Stimulated activated CD4-positive, alpha-beta T cell treated with anti-CD3 and anti-CD28 coated beads, Interleukin-4, amount 100 ng/mL, for 24 hours (primary cell): ENCODE measurements around the gene CTNND2.

Experiments
- DNase-seq: peaks from one replicate; pipeline ENCODE4 v3.0.0-alpha.2; 2020

Gene CTNND2

DNA sequence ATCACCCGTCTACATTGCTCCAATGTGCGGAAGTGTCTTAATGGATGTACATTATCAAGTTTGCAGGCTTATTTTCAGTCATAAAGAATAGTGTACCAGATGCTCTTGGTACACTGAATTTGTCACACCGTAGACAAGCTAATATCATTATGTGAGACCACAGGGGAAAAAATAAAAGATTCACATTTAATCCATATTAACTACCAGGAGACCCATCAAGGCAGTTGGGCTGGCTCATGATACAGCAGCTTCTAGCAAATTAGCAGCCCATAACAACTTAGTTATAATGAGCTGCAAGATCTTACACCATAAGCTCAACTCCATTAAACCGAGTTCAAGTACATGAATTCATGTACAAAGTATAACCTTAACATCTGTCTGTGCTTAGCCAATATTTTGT is 324.9 kb downstream of the CTNND2 start:
- no peak for DNase-seq

DNA sequence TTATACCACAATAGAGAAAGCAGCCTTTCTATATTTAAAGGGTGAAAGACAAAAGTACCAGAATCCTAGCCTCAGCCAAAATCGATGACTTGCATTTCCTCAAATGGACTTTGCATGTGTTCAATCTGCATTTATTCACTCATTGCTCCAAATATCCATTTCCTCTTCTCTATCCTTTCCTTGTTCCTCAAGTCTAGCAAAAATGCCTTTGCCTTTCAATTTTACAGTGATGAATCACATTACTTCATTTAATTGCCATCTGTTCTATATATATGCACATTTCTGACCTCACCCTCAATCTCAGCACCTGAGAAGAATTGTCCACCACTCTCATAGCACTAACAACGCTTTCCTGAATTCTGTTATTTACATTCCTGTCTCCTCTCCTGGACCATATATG is 329.5 kb downstream of the CTNND2 start:
- DNase-seq, result no peak

DNA sequence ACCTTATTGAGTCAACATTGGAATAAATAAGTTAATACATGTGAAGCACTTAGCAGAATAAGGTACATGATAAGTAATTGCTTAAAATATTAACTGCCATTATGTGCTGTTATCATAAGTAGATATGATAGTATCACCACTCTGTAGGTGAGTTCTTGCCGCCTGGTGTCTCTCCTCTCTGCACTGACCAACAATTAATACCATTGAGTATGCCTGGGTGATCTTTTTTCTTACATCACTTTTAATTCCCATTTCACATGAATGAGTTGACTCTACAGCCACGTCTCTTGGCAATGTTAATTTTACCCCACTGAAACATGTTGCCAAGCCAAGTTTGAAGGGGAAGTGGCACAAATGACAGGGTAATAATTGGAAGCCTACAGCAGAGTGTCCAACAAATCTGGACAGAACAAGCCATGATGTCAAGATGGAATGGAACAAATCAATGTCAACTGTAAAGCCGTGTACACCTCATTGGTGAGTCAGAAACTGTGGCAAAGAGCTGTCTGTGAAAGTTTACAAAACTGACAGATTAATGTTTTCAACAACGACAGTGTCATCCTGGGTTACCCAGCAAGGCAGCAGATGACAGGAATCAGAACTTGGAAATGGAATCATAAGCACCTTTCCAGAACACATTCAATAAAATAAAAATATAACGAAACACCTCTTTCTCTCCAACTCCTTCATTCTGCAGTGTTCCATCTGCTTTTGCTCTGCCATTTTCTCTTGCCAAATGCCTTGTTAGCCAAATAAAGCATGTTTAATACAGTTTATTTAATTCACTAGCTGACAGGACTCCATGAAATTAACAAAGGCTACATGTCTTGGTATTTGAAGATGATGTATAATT is 330.9 kb downstream of the CTNND2 start:
- DNase-seq, result no peak

DNA sequence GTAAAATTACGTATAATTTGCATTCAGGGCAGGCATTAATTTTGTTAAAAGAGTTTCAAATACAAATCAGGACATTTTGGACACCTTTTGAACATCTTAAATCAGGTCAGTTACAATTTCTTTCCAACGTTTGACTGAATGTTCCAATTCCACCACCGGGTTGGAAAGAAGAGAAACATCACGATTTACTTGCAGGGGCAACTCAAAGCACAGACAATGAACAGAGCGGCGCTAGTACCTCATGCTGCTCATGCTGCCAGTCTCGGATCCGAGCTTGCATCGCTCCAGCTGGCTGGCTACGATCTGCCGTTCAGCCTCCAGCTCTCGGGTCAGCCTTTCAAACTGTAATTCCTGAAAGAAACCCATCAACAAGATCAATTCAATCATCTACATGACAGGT is 339.5 kb downstream of the CTNND2 start:
- DNase-seq, result no peak

DNA sequence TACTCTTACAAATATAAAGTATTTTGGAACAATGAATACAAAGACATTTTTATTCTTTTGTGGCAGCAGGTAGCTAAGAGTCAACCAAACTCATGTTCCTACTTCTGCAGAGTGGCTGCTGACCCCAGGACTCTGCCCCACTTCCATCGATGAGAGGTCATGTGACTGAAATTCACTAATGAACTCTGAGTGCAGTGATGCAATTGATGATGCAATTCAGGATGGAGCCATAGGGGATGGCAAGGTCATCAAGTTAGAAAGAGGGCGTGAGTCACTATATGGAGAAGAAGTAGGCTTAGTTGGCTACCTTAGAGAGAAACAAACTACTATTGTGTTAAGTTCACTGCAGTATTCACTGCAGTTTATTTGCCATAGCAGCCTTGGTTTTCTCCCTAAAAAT is 340.4 kb downstream of the CTNND2 start:
- no peak for DNase-seq

DNA sequence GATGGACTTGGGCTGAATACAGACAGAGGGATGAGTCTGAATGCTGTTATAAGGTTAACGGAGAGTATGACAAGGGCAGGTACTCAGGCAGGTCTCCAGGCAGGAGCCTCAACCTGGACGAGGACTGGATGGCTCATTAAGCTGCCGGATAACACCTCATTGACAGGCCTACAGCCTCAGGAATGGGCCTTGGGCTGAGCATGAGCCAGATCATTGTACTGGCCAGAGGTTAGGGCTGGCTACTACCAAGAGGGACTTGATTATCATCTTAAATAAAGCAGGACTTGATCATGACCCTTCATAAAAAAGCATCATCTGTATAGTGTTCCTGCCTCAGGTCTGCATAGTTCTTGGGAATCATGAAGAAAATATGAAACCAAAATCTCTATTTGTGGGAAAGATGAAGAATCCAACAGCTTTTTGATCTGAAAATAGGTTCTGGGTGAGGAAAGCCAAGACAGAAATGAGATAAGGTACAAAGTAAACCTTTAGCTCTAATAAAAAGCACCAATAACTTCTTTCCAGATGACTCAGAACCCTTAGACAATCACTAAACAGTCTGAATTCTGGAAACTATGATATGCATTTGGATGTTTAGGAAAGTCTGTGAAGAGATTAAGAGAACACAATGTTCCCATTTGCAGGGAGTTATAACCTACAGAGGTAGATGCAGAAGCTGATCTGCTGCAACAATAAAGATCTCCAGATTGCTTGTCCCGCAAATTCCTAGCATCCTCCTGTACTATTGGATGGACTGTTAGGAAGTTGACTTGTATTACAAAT is 343.1 kb downstream of the CTNND2 start:
- DNase-seq, result no peak

DNA sequence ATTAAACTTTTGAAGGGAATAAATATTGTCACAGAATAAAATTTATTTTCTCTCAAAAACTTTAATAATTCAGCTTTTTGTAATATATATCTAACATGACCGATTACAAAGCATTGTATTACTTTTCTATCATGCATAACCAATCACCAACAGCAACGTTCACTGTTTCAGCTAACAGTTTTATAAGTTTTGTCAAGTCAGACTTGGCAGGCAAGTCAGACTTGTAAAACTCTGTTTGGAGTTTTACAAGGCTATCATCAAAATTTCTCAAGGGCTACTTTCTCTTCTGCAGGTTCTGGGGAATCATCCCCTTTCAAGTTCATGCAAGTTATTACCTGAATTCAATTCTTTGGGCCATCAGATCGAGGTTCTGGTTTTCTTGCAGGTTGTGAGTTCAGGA is 347.2 kb downstream of the CTNND2 start:
- DNase-seq, result no peak

DNA sequence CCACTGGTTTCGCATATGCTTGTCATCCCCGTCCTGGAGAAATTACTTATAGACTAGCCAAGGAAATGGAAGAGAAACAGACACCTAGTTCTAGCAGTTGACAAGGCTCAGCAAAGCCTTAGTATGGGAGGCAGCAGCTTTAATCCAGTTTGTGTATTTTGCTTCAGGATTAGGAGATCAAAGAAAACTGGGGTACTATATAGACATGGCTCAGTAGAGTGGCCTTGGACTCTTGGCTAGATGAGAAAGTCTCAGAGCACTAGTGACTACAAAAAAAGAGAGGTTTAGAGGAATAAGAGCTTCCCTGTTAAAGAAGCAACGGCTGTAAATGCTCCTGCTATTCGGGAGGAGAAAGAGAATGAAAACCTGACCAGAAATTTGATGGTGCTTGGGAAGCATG is 349.1 kb downstream of the CTNND2 start:
- DNase-seq, result no peak

DNA sequence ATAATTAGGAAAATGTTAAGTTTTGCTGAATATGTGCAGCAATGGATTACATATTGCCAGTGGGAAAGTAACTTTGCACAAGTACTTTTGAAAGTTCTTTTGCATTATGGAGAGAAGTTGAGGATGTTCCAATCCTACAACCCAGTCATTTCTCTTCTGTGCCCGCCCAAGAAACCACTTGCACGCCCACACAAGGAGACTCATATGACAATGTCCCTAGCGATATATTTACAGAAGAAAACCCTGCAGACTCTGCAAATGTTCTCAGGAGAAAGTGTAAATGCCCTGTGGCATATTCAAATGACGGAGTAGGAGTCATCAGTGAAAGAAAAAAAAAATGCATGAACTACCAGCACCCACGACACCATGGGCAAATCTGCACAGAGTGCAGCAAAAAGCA is 356.5 kb downstream of the CTNND2 start:
- no peak for DNase-seq

DNA sequence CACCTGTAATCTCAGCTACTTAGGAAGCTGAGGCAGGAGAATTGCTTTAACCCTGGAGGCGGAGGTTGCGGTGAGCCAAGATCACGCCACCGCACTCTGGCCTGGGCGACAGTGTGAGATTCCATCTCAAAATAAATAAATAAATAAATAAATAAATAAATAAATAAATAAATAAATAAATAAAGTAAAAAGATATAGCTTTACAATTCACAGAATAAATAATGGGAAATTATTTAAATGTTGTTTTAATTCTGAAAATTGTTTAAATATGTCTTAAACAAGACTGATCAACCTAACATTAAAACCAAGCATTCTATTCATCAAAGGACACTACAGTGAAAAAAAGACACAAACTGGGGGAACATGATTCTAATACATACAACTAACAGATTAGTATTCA is 357.1 kb downstream of the CTNND2 start:
- no peak for DNase-seq

DNA sequence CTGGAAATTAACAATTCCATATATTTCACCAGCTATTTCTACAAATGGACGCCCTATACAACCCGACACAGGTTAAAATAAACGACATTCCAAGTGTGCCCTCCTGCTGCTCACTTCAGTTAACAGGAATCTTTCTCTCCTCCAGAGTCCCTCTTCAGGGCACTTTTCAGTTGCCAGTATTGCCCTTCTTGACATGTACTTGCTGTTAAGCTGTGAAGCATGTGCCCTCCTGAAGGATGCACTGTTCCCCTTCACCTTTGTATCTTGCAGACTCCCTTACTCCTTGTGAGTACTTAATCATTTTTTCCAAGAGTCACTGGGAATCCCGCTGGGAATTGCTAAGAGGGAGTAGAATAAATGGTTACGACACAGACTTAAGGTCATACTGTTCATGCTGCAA is 364.1 kb downstream of the CTNND2 start:
- DNase-seq, result no peak

DNA sequence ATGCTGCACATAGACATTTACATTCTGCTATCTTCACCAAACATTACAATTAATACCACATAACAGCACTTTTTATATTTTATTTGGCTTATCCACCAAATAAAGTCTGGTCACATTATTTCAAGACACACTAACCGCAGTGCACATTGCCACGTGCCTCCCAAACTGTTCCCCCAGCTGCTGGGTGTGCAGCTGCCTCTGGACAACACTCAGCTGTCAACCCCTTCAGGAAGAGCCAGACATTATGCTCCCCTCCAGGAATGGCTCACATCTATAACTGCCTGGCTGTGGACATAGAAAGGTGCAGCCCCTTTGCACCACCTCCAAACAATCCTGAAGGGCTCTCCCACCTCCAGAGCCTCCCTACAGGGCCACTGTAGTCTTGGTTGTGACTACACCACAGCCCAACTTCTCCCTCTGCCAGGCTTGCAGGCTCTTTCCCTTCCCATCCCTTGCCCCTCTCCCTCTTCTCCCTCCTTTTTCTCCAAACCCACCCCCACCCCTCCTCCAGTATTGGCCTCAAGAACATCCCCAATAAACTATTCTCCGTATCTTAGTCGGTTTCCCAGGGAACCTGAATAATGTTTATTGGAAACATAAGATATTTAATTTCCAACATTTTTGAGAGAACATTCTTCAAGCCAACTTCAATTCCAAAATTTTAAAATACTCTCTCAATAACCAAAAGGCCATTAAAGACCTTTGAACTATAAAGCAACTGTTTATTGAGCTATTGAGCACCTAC is 372.3 kb downstream of the CTNND2 start:
- DNase-seq, result no peak

DNA sequence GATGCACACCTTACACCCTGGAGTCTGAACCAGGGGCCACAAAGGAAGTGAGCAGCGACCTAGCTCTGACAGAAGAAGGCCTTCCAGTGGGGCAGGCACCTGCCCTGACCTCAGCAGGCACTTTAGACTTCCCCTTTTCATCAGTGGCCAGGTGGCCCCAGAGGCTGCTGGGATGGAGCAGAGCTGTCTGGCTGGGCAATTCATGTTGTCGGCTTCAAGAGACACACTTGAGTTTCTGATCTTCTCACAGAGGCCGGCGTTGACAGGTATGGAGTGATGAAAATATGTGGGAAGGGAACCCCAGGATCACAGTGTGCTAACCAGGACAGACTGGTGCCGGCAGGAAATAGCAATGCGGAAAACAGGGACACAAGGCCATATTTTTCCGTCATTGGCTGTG is 375.5 kb downstream of the CTNND2 start:
- no peak for DNase-seq

DNA sequence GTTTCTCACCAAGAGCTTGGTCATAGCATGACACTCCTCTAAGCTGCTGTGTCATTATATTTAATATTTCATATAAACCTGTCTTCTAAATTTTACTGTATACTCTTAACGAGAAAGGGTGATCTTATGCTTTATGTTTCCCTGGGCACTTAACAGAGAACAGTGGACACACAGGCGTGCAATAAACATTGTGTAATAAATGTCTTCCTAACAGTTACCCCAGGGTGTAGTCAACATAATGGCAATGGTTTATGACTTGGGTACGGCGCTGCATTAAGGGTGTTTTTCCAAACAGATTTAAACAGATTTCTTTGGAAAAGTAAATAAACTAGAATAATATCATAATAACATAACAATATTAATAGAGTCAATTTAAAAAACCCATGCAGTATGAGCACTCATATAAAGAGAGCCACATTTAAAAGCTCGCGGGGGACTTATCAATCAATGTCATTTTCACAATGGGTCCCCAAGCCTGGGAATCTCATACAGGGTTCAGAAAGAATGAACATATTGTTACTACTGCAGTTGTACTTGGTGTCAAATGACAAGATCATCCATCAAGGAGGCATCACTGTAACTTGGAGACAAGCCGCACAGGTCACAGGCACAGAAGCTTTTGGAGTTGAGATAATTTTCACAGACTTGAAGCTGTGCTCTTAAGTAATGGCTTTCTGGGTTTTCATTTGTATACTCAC is 376.4 kb downstream of the CTNND2 start:
- DNase-seq, result no peak

DNA sequence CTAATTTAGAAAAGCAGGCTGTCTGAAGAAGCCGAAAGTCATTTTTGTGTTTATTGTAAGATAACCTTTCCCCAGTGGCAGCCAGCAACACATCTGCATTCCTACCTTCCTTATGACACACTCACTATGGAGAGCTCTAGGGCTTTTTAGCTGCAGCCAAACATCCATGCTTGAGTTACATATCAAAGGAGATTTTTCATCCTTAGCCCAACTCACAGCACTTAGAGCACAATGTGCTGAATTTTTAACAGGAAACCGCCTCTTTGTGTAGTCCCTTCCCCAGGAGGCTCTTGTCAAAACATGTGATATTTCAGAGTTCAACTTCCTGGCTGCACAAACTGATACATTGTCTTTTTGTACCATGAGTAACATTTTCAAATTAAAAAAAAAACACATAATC is 379.2 kb downstream of the CTNND2 start:
- DNase-seq, result no peak

DNA sequence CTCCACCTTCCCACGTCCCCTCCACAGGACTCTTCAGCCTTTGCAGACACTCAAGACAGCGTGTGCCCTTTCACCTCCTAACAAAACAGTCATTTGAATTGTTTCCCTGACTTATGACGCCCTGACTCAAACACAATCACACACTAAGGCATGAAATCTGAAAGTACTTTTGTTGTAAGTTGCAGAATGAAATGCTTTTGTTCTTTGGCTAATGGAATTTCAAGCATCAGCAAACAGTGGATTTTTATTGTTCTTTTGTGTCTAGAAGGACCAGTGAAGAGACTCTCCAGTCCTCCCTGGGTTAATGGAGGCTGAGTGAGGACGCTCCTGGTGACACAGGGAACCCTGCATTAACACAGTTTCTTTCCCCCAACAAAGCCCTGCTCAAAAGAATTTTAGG is 380.1 kb downstream of the CTNND2 start:
- no peak for DNase-seq

DNA sequence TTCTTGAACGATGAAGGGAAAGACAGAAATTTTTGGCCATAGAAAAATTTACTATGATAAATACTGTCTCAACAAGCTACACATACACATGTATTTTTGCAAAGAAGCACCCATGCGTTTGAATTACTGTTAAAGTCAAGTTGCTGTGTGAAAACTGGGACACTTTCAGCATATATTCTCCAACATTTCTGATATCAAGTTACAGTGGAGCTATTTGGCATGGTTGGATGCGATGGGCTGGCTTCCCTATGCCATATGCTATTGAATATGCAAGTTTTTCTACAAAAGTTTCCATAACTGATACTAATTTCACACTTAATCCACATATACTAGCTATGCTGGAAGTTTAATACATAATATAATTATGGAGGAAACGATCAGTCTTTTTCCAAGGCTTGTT is 381.4 kb downstream of the CTNND2 start:
- no peak for DNase-seq

DNA sequence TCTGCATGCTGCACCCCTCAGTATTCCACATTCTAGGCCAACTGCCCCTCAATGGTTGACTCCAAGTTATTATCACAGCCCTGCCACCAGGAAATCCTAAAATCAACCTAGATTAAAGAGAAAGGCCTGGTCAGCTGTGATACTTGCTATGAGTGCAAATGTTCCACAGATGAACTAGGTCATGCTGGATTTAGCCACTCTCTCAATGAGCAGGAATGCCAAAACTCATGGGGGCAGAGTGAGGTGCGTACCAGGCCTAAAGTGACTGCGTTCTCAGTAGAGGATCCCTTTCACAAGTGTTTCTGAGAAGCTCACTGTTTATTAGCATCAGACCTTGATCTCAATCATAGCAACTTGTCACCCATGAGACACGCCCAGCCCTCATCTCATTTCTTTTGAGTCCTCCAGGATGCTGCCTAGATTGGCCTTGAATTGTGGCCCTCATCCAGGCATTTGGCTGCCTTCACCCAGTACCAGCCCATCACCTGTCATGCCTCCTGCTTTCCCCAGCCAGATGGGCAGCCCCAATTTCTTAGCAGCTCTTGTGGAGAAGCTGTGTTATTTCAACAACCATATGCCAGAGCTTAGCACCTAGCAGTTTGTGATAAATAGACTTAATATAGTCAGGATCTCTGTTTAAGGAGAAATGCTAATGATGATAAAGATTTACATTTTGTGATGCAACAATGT is 383.9 kb downstream of the CTNND2 start:
- no peak for DNase-seq

DNA sequence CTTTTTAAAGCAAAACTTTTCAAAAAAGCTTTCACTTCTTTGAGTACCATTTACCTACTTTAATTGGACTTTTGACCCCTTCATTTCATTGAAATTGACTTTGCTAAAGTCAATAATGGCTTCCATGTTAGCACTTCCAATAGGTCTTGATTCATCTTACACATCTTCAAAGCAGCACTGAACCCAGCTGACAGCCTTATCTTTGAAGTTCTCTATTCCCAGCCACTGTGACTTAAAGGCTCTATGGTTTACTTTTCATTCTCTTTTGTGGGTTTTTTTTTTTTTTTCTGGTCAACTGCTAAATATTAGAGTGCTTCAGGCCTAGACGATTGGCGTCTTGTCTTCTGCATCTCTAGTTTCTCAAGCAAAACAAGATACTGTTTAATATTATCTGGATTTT is 385.0 kb downstream of the CTNND2 start:
- DNase-seq, result no peak

DNA sequence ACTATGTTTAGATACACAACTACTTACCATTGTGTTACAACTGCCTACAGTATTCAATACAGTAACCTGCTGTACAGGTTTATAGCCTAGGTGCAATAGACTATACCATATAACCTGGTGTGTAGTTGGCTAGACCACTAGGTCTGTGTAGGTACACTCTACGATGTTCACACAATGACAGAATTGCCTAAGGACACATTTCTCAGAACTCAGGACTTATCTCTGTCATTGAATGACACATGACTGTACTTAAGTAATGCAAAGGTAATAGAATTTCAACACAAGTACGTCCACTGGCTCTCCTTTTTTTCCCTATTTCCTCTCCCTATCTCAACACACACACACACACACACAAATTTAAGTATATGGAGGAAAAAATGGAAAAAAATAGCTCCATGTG is 385.6 kb downstream of the CTNND2 start:
- DNase-seq, result no peak

DNA sequence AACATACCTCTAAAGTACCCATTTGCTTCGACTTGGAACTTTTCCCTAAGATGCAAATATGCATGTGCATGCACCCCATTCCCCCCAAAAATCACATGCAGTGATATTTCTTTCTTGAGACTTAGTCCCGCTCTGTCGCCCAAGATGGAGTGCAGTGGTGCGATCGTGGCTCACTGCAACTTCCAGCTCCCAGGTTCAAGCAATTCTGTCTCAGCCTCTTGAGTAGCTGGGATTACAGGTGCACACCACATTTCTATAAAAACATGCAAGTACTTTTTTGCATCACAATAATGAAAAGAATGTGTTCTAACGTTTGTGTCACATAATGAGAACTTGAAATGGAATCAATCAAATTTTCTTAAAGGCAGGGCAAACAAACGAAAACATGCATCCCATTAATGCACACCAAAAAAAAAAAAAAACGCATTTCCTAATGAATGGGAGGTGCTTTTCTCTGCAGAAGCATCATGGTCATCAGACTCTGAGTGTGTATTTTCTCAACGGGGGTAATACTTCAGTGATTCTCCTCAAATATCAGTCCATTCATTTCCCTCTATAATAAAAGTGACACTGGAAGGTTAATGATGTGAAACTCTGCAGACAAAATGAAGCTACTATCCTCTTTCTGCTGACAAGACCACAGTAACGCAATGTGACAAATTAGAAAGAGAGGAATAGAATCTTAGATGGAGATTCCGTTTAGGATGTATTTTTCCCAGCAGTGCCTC is 389.4 kb downstream of the CTNND2 start:
- no peak for DNase-seq

DNA sequence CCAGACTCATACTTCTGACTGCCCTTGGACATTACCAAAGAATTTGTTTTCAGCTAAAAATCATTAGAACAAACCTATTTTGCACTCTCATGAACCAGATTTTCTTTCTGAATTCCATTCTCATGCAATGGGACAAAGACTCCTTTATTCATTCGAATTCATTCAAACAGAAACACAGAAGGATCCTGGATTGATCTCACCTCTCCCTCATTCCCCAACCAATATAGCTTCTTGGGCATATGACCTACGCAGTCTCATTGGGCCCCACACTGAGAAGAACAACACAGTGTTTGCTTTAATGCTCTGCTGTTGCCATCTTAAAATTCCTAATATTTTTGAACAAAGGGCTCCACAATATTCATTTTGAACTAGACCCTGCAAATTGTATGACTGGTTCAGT is 392.4 kb downstream of the CTNND2 start:
- no peak for DNase-seq
